Panc1 (cell line): ENCODE data around the gene NOXO1. TPM values are rescaled to one million over a fixed set of nuclear protein-coding genes. Genes with fewer than 3 reads are reported as not detected.

Source experiments
- ATAC-seq: fragments of 200-7000 bp; cut with Tn5 transposase; 2 replicates; pipeline ENCODE4 v1.9.1; 2020; ENCODE audit warnings: mild to moderate bottlenecking, moderate library complexity
- BruUV-seq: library from RNA; stranded (reverse); fragments of 400-500 nt; replicated peaks from 2 replicates; lab custom pipeline; 2021; lab: Mats Ljungman, UMichigan
- CTCF ChIA-PET: fragments of 300-600 bp; sonication (Branson Sonifier 250); formaldehyde crosslinking; loops from one replicate; lab custom pipeline; 2022; ENCODE audit warnings: antibody characterized with exemption; lab: Charles Lee
- POLR2A ChIA-PET: fragments of 300-600 bp; sonication (Branson Sonifier 250); formaldehyde crosslinking; loops from one replicate; lab custom pipeline; 2022; ENCODE audit warnings: antibody characterized with exemption; lab: Charles Lee
- DNase-seq: peaks from one replicate; pipeline ENCODE4 v3.0.0-alpha.2; 2010; ENCODE audit warnings: low read depth, low spot score
- H3K27ac ChIP-seq: 2 replicates; pipeline ENCODE4 v1.5.1; 2011; ENCODE audit warnings: mild to moderate bottlenecking, low read length, inconsistent platforms
- H3K27me3 ChIP-seq: fragments of 200-500 bp; sonication (Bioruptor generic); 2 replicates; pipeline ENCODE4 v1.6.0; 2014; ENCODE audit warnings: low read length, inconsistent platforms; ENCODE audit not compliant: control insufficient read depth, insufficient read depth
- H3K36me3 ChIP-seq: fragments of 200-500 bp; sonication (Bioruptor generic); 2 replicates; pipeline ENCODE4 v1.5.1; 2014; ENCODE audit warnings: inconsistent platforms, mild to moderate bottlenecking, low read length, moderate library complexity; ENCODE audit not compliant: control insufficient read depth, insufficient read depth
- H3K4me1 ChIP-seq: 2 replicates; pipeline ENCODE4 v1.5.1; 2011; ENCODE audit warnings: inconsistent platforms, mild to moderate bottlenecking, low read length, moderate library complexity; ENCODE audit not compliant: control insufficient read depth, insufficient read depth
- H3K4me3 ChIP-seq, 2 experiments: 2 replicates each; pipeline ENCODE4 v1.5.1; 2011 to 2012; ENCODE audit warnings: low read depth in 2 of 2, low read length in 2 of 2, mild to moderate bottlenecking in 2 of 2, inconsistent platforms in 1 of 2, moderate library complexity in 1 of 2
- H3K9me3 ChIP-seq: fragments of 200-500 bp; sonication (Bioruptor generic); 2 replicates; pipeline ENCODE4 v1.5.1; 2014; ENCODE audit warnings: low read depth, mild to moderate bottlenecking, inconsistent platforms, low read length, moderate library complexity; ENCODE audit not compliant: control insufficient read depth, insufficient read depth
- CTCF ChIP-seq: fragments of 450-650 bp; IDR thresholded peaks from 2 replicates; pipeline ENCODE4 v1.5.1; 2017; ENCODE audit warnings: mild to moderate bottlenecking
- POLR2AphosphoS5 ChIP-seq: IDR thresholded peaks from 2 replicates; pipeline ENCODE4 v1.6.1; 2012; ENCODE audit warnings: mild to moderate bottlenecking, low read depth, low read length, moderate library complexity
- REST ChIP-seq, 2 experiments: IDR thresholded peaks; 2 replicates each; pipeline ENCODE4 v1.6.1; 2011 to 2012; ENCODE audit warnings: low read depth in 2 of 2, control low read depth in 1 of 2, low read length in 1 of 2, mild to moderate bottlenecking in 1 of 2, moderate library complexity in 1 of 2; ENCODE audit not compliant: insufficient read depth in 1 of 2
- SIN3A ChIP-seq: IDR thresholded peaks from 2 replicates; pipeline ENCODE4 v1.6.1; 2012; ENCODE audit warnings: low read depth, mild to moderate bottlenecking, low read length, moderate library complexity, borderline replicate concordance; ENCODE audit not compliant: insufficient read depth
- TCF7L2 ChIP-seq: IDR thresholded peaks from 2 replicates; pipeline ENCODE4 v1.6.1; 2011; ENCODE audit warnings: mild to moderate bottlenecking, low read depth, low read length, inconsistent platforms
- in situ Hi-C: cut with HindIII; loops from 2 replicates; pipeline ENCODE4 v1.10.0; 2016; ENCODE audit warnings: low sequenced_read_pairs, low pct_unique_long_range_greater_than_20kb
- intact Hi-C: fragments of 100-400 bp; cut with micrococcal nuclease; formaldehyde crosslinking; loops from one replicate; pipeline ENCODE4 v1.10.0; 2022; ENCODE audit not compliant: unreplicated experiment
- total RNA-seq: library from RNA; stranded (reverse); gene quantifications from one replicate; pipeline ENCODE4 v1.2.1, GENCODE V29; 2021; ENCODE audit not compliant: unreplicated experiment

Gene NOXO1
- total RNA-seq, 1 experiment from 2014 or later, result 4.0 TPM

- ChIA-PET CTCF (no interaction called here), POLR2A (no interaction called here)
- no peak overlapping the region for H3K27ac ChIP-seq
- no peaks in the 10 kb centered on the region for H3K9me3 ChIP-seq
- in situ Hi-C loops, result no loop called here
- no peak overlapping the region for H3K4me3 ChIP-seq
- no peak for ATAC-seq
- no peak for DNase-seq
- TF ChIP-seq REST (IDR thresholded peaks at IDR 0.05; ENCODE audit: insufficient read depth in 1 of 2, low read depth in 2 of 2, low read length in 1 of 2) (no peak), SIN3A (no peak), POLR2AphosphoS5 (no peak), CTCF (no peak), TCF7L2 (no peak)
- no TSS peak for BruUV-seq
- peaks cover 11% of the 10 kb centered on the region for H3K4me1 ChIP-seq
- intact Hi-C loops, result no loop called here
- H3K36me3 ChIP-seq, result no peaks in the 10 kb centered on the region; the same call in 1 of the 2 replicates
- no peaks in the 10 kb centered on the region for H3K27me3 ChIP-seq
These were observed 35.5 kb downstream of the NOXO1 start for GRCh38 chr16:1945559-1946391.

GRCh38 chr16:1944612-1945199 lies 36.6 kb downstream of the NOXO1 start:
- no peak overlapping the region for H3K4me3 ChIP-seq
- POLR2A ChIA-PET, result no interaction called here
- H3K9me3 ChIP-seq, result no peaks in the 10 kb centered on the region
- H3K4me1 ChIP-seq, result peaks cover 11% of the 10 kb centered on the region
- ATAC-seq, result no peak
- BruUV-seq, result no TSS peak
- H3K27ac ChIP-seq, result no peak overlapping the region
- DNase-seq, result no peak
- CTCF ChIA-PET, result no interaction called here
- intact Hi-C loops, result no loop called here
- TF ChIP-seq SIN3A (no peak), TCF7L2 (no peak), POLR2AphosphoS5 (no peak), CTCF (no peak), REST (IDR thresholded peaks at IDR 0.05; ENCODE audit: insufficient read depth in 1 of 2, low read depth in 2 of 2, low read length in 1 of 2) (no peak)
- H3K36me3 ChIP-seq, result no peaks in the 10 kb centered on the region; the same call in 1 of the 2 replicates
- in situ Hi-C loops, result no loop called here
- H3K27me3 ChIP-seq, result no peaks in the 10 kb centered on the region
